ENCODE results near the gene PNPLA7.
A peak's percentile ranks its signal among the peaks of the same experiment; 100 is the strongest.

Gene PNPLA7

GRCh38 chr9:137582286-137582860 is 32.2 kb upstream of the PNPLA7 start:
- DNase-seq (ENCODE audit: low read depth in 2 of 2), result peak; percentile 12 to 25

GRCh38 chr9:137581361-137582285 is 31.4 kb upstream of the PNPLA7 start:
- DNase-seq (ENCODE audit: low read depth in 2 of 2), result no peak
- no peak overlapping the region for H3K4me3 ChIP-seq (replicated peaks in 1 of 2; ENCODE audit: low read depth in 2 of 2, low read length in 2 of 2)
- no peak for TF ChIP-seq CTCF (IDR thresholded peaks at IDR 0.05; ENCODE audit: low read depth, low read length)

More at GRCh38 chr9:137582286-137582860, 32.2 kb upstream of the PNPLA7 start:
- peak; percentile 29 for TF ChIP-seq CTCF (IDR thresholded peaks at IDR 0.05; ENCODE audit: low read depth, low read length)
- no peak overlapping the region for H3K4me3 ChIP-seq (replicated peaks in 1 of 2; ENCODE audit: low read depth in 2 of 2, low read length in 2 of 2)

GRCh38 chr9:137580954-137581322 is 30.7 kb upstream of the PNPLA7 start:
- TF ChIP-seq CTCF (IDR thresholded peaks at IDR 0.05; ENCODE audit: low read depth, low read length), result no peak
- no peak overlapping the region for H3K4me3 ChIP-seq (replicated peaks in 1 of 2; ENCODE audit: low read depth in 2 of 2, low read length in 2 of 2)
- no peak for DNase-seq (ENCODE audit: low read depth in 2 of 2)

- DNase-seq (ENCODE audit: low read depth in 2 of 2), result no peak
- no peak for TF ChIP-seq CTCF (IDR thresholded peaks at IDR 0.05; ENCODE audit: low read depth, low read length)
- no peak overlapping the region for H3K4me3 ChIP-seq (replicated peaks in 1 of 2; ENCODE audit: low read depth in 2 of 2, low read length in 2 of 2)
Observed at GRCh38 chr9:137580209-137580953, 30.2 kb upstream of the PNPLA7 start.

GRCh38 chr9:137579259-137579604 is 29.0 kb upstream of the PNPLA7 start:
- H3K4me3 ChIP-seq (replicated peaks in 1 of 2; ENCODE audit: low read depth in 2 of 2, low read length in 2 of 2), result peak overlapping the region; percentile 42 to 92
- DNase-seq (ENCODE audit: low read depth in 2 of 2), result no peak

More at GRCh38 chr9:137579259-137579604, 29.0 kb upstream of the PNPLA7 start:
- TF ChIP-seq CTCF (IDR thresholded peaks at IDR 0.05; ENCODE audit: low read depth, low read length), result no peak

Measured in cardiac fibroblast (primary cell).